Measurements from ENCODE around the gene GCNT4. TPM values are rescaled to one million over a fixed set of nuclear protein-coding genes. Genes with fewer than 3 reads are reported as not detected.

Gene GCNT4
- total and polyA plus RNA-seq, 12 donors: 0.24 to 2.8 (median 1.0) TPM

- Histone ChIP-seq H3K4me1 (replicated peaks in 1 of 2) (no peaks in the 10 kb centered on the region), H3K27me3 (no peaks in the 10 kb centered on the region), H3K9me3 (replicated peaks in 1 of 3) (no peaks in the 10 kb centered on the region), H3K27ac (no peak overlapping the region), H3K36me3 (replicated peaks in 1 of 2) (no peaks in the 10 kb centered on the region), H3K4me3 (no peak overlapping the region)
- intact Hi-C loops (cut with DNase I): no loop called here
- no peak for TF ChIP-seq POLR2A (IDR thresholded peaks at IDR 0.05)
- TF ChIP-seq, protein P1, sequence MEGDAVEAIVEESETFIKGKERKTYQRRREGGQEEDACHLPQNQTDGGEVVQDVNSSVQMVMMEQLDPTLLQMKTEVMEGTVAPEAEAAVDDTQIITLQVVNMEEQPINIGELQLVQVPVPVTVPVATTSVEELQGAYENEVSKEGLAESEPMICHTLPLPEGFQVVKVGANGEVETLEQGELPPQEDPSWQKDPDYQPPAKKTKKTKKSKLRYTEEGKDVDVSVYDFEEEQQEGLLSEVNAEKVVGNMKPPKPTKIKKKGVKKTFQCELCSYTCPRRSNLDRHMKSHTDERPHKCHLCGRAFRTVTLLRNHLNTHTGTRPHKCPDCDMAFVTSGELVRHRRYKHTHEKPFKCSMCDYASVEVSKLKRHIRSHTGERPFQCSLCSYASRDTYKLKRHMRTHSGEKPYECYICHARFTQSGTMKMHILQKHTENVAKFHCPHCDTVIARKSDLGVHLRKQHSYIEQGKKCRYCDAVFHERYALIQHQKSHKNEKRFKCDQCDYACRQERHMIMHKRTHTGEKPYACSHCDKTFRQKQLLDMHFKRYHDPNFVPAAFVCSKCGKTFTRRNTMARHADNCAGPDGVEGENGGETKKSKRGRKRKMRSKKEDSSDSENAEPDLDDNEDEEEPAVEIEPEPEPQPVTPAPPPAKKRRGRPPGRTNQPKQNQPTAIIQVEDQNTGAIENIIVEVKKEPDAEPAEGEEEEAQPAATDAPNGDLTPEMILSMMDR (IDR thresholded peaks at IDR 0.05): no peak
- no peak for DNase-seq
- 82 to 89% (median 86%) methylated on average over 5 of the region's 5 CpGs for WGBS, 4 donors
Observed at GRCh38 chr5:75078027-75078426, 25.7 kb upstream of the GCNT4 start.

DNA sequence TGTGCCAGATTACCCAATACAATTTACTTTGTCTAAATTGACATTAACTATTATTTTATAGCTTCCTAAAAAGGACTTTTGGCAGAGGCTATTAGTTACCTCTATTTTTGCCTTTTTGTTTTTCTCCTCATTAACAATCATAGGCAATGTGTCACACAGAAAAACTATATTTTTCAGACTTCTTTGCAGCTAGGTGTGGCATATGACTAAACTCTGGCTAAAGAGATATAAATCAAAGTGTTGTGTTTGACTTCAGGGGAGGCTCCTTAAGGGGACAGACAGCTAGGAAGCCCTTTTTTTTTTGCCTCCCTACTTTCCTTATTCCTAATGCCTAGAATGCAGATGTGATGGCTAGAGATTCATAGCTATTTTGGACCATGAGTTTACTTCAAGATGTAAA, 19.7 kb upstream of the GCNT4 start:
- TF ChIP-seq POLR2A (IDR thresholded peaks at IDR 0.05): no peak
- TF ChIP-seq, protein P1 (IDR thresholded peaks at IDR 0.05): no peak
- Histone ChIP-seq H3K4me3 (no peak overlapping the region), H3K36me3 (replicated peaks in 1 of 2) (no peaks in the 10 kb centered on the region), H3K9me3 (replicated peaks in 1 of 3) (no peaks in the 10 kb centered on the region), H3K4me1 (replicated peaks in 1 of 2) (no peaks in the 10 kb centered on the region), H3K27me3 (no peaks in the 10 kb centered on the region), H3K27ac (no peak overlapping the region)
- DNase-seq: no peak
- intact Hi-C loops (cut with DNase I): no loop called here

GRCh38 chr5:75071100-75071499, 18.7 kb upstream of the GCNT4 start:
- DNase-seq: no peak
- Histone ChIP-seq H3K4me1 (replicated peaks in 1 of 2) (no peaks in the 10 kb centered on the region), H3K36me3 (replicated peaks in 1 of 2) (no peaks in the 10 kb centered on the region), H3K27me3 (no peaks in the 10 kb centered on the region), H3K27ac (no peak overlapping the region), H3K4me3 (no peak overlapping the region), H3K9me3 (replicated peaks in 1 of 3) (no peaks in the 10 kb centered on the region)
- intact Hi-C loops (cut with DNase I): no loop called here
- TF ChIP-seq, protein P1 (IDR thresholded peaks at IDR 0.05): no peak
- no peak for TF ChIP-seq POLR2A (IDR thresholded peaks at IDR 0.05)

DNA sequence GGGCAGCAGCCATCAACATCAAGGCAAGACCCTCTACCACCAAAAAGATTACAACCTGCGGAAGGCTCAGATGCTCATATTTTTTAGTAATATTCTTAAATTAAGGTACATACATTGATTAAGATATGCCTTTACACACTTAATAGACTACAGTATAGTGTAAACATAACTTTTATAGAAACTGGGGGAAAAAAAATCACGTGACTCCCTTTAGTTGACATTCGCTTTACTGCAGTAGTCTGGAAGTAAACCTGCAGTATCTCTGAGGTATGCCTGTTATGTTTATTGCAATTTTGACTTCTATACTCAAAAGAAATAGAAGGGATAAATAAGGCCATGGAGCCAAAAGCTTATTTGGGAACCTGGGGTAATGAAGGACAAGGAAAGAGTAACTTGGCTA, 15.1 kb upstream of the GCNT4 start:
- Histone ChIP-seq H3K36me3 (replicated peaks in 1 of 2) (no peaks in the 10 kb centered on the region), H3K4me3 (no peak overlapping the region), H3K27ac (no peak overlapping the region), H3K9me3 (replicated peaks in 1 of 3) (no peaks in the 10 kb centered on the region), H3K4me1 (replicated peaks in 1 of 2) (no peaks in the 10 kb centered on the region), H3K27me3 (no peaks in the 10 kb centered on the region)
- intact Hi-C loops (cut with DNase I): no loop called here
- DNase-seq: no peak
- WGBS, 4 donors: 92 to 94% (median 93%) methylated on average over 3 of the region's 3 CpGs
- TF ChIP-seq, protein P1 (IDR thresholded peaks at IDR 0.05): no peak
- no peak for TF ChIP-seq POLR2A (IDR thresholded peaks at IDR 0.05)
